Erythroblast (primary cell): ENCODE data around the gene LRP1B.

ENCODE experiments used
- GATA1 ChIP-seq: IDR thresholded peaks from 2 replicates; pipeline ENCODE4 v1.6.1; 2011; ENCODE audit warnings: low read depth, mild to moderate bottlenecking, control low read depth, low read length, moderate library complexity
- POLR2A ChIP-seq: IDR thresholded peaks from 2 replicates; pipeline ENCODE4 v1.6.1; 2011; ENCODE audit warnings: mild to moderate bottlenecking, low read length

DNA sequence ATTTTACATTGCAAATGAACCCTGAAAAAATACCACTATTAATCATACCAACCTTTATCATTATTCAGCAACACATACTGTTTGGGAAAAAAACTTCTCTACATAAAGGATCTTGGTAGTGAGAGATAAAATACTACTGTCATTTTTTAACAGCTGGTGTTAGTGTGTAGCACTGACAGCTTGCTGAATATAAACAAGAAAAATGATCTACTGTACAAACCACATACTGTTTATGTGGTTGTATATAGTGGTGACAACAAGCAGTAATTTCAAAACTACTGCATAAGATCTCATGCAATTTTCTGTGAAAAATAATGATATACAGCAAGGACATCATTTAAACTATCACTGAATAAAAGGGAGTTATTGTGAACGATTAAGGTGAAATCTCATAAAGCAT lies 601.2 kb downstream of the LRP1B start:
- TF ChIP-seq POLR2A (no peak), GATA1 (no peak)
